ENCODE measurements around the gene NHERF2. TPM values are rescaled to one million over a fixed set of nuclear protein-coding genes. Genes with fewer than 3 reads are reported as not detected.
A peak's percentile ranks its signal among the peaks of the same experiment; 100 is the strongest.

The NHERF2 gene
- total and polyA plus RNA-seq, 2 of the 4 experiments (the other 2 are of a cell fraction), result 18.6 to 77.8 TPM

- ATAC-seq (ENCODE audit: low read depth) (no peak), DNase-seq (peak; percentile 46)
- Histone ChIP-seq H4K20me1 (ENCODE audit: insufficient read depth, low read length) (peaks cover 12% of the 10 kb centered on the region), H3K4me3 (ENCODE audit: insufficient read depth, low read depth, low read length) (no peak overlapping the region), H3K56ac (ENCODE audit: extremely low read depth, insufficient read depth, low read length) (no peak overlapping the region), H4K5ac (ENCODE audit: low read depth, low read length) (no peak overlapping the region), H3K4ac (ENCODE audit: low read depth, low read length) (peak overlapping the region; percentile 34), H3K9ac (ENCODE audit: low read depth, low read length) (no peak overlapping the region), H2AK5ac (ENCODE audit: low read depth, low read length) (peak overlapping the region; percentile 35), H3K18ac (ENCODE audit: low read depth, low read length) (no peak overlapping the region), H4K8ac (ENCODE audit: low read depth in 2 of 2, low read length in 2 of 2) (no peak overlapping the region), H3K79me1 (ENCODE audit: low read depth in 1 of 2, low read length in 2 of 2) (peaks cover 0 to 18% of the 10 kb centered on the region in 2 experiments; a peak in 3 of 4 replicates), H4K91ac (ENCODE audit: insufficient read depth, low read depth, low read length) (no peak overlapping the region), H3K9me1 (ENCODE audit: insufficient read depth, low read length) (peaks cover 31% of the 10 kb centered on the region), H2AFZ (replicated peaks; ENCODE audit: low read length, poor library complexity) (peak overlapping the region; percentile 67), H2BK20ac (ENCODE audit: low read depth, low read length) (no peak overlapping the region), H3K4me2 (ENCODE audit: low read depth, low read length) (no peak overlapping the region), H3K14ac (replicated peaks; ENCODE audit: low read depth, low read length) (no peak overlapping the region), H3K23ac (ENCODE audit: low read depth, low read length) (no peak overlapping the region), H3K9me3 (ENCODE audit: control insufficient read depth, insufficient read depth, low read length) (peaks cover 2% of the 10 kb centered on the region; the same call in 1 of the 2 replicates), H2BK120ac (ENCODE audit: low read depth, low read length) (no peak overlapping the region), H3K4me1 (ENCODE audit: control insufficient read depth, insufficient read depth, low read length) (peaks cover 30% of the 10 kb centered on the region), H2BK5ac (ENCODE audit: low read depth, low read length, poor library complexity, severe bottlenecking) (no peak overlapping the region), H2BK15ac (ENCODE audit: low read depth, low read length) (no peak overlapping the region), H3K27ac (ENCODE audit: insufficient read depth, low read length) (no peak overlapping the region), H3K27me3 (ENCODE audit: control insufficient read depth, insufficient read depth, low read length) (peaks cover 17% of the 10 kb centered on the region), H2AK9ac (replicated peaks; ENCODE audit: low read depth, low read length, poor library complexity) (no peak overlapping the region), H3K36me3 (ENCODE audit: control insufficient read depth, insufficient read depth, low read length) (peaks cover 11% of the 10 kb centered on the region)
- no TSS peak for BruUV-seq (replicated peaks)
- ChIA-PET POLR2A (ENCODE audit: unreplicated experiment) (no interaction called here), CTCF (interaction anchor here (1.3 kb wide), 1 partner anchor 10 kb away, joined by 6 read pairs; no protein-coding TSS in a partner anchor)
- dilution Hi-C loops (cut with HindIII; ENCODE audit: low sequenced_read_pairs, unreplicated experiment) (no loop called here), in situ Hi-C loops (cut with MboI; ENCODE audit: low sequenced_read_pairs) (no loop called here), intact Hi-C loops (cut with micrococcal nuclease) (no loop called here)
- no peak for TF ChIP-seq MXI1 (IDR thresholded peaks at IDR 0.05; ENCODE audit: borderline replicate concordance, low read depth, low read length)
- TF ChIP-seq CEBPB (IDR thresholded peaks at IDR 0.05; ENCODE audit: low read depth, low read length), result peak; percentile 66; the same call in 1 of the 2 replicates
- TF ChIP-seq CTCF (conservative IDR thresholded peaks at IDR 0.05; ENCODE audit: low read depth, low read length), result no peak
- TF ChIP-seq RFX5 (IDR thresholded peaks at IDR 0.05; ENCODE audit: low read depth, low read length), result no peak
- WGBS, 2 experiments (ENCODE audit: extremely low coverage in 2 of 2, insufficient read length in 1 of 2), result no CpG with 5 or more reads among the region's 2 CpGs
Measured at GRCh38 chr16:1993731-1994131, 33.0 kb upstream of the NHERF2 start.
